ENCODE results near the gene CLNK. TPM values are rescaled to one million over a fixed set of nuclear protein-coding genes. Genes with fewer than 3 reads are reported as not detected.
A peak's percentile ranks its signal among the peaks of the same experiment; 100 is the strongest.

CLNK gene
- total and polyA plus RNA-seq, 2 of the 13 experiments (the other 11 are each of a cell fraction or from before 2014, with no cell fraction given) = not detected

- H3K27ac ChIP-seq (ENCODE audit: extremely low read length, insufficient read depth, low read length) = no peak overlapping the region
- H3K27me3 ChIP-seq (ENCODE audit: control insufficient read depth in 1 of 2, insufficient read depth in 2 of 2, low read length in 2 of 2) = peaks cover 0 to 3% of the 10 kb centered on the region in 2 experiments; a peak in 1 of 5 replicates
- H4K20me1 ChIP-seq (ENCODE audit: insufficient read depth, low read length) = no peaks in the 10 kb centered on the region
- H3K9ac ChIP-seq (ENCODE audit: insufficient read depth, low read depth, low read length) = no peak overlapping the region
- POLR2A ChIA-PET = no interaction called here
- H3K36me3 ChIP-seq (replicated peaks in 1 of 2; ENCODE audit: control insufficient read depth in 1 of 2, insufficient read depth in 2 of 2, low read length in 2 of 2) = no peaks in the 10 kb centered on the region
- H3K9me3 ChIP-seq (ENCODE audit: low read length) = no peaks in the 10 kb centered on the region
- 2% methylated on average over 2 of the region's 2 CpGs for WGBS (ENCODE audit: low lambda C conversion rate)
- intact Hi-C loops (cut with micrococcal nuclease; ENCODE audit: unreplicated experiment) = no loop called here
- ATAC-seq (no peak), FAIRE-seq (no peak), DNase-seq (ENCODE audit: low spot score) (no peak)
- no TSS peak for BruUV-seq (replicated peaks)
- CTCF ChIA-PET (ENCODE audit: low intra/inter-chr PET ratio, low total read pairs) = no interaction called here
- peaks cover 9% of the 10 kb centered on the region; the same call in 1 of the 2 replicates for H3K4me1 ChIP-seq (ENCODE audit: insufficient read depth, low read length)
- no peak overlapping the region for H2AFZ ChIP-seq (ENCODE audit: low read length)
- H3K4me2 ChIP-seq (ENCODE audit: low read depth, low read length) = no peak overlapping the region
- no peaks in the 10 kb centered on the region for H3K79me2 ChIP-seq (ENCODE audit: insufficient read depth, low read length)
- H3K4me3 ChIP-seq (replicated peaks in 1 of 3; ENCODE audit: insufficient read depth in 1 of 3, low read depth in 2 of 3, low read length in 3 of 3) = no peak overlapping the region
- in situ Hi-C loops (cut with HindIII; ENCODE audit: extremely low pct_ligation_motif_present, low pct_unique_long_range_greater_than_20kb) = no loop called here
- no peak for TF ChIP-seq BCLAF1 (IDR thresholded peaks at IDR 0.05)
- no peak for TF ChIP-seq ZNF251 (CRISPR knock-in tag; IDR thresholded peaks at IDR 0.05)
- TF ChIP-seq ZNF672 (CRISPR knock-in tag; IDR thresholded peaks at IDR 0.05) = no peak
- no peak for TF ChIP-seq CCDC6 (CRISPR knock-in tag; IDR thresholded peaks at IDR 0.05)
- no peak for TF ChIP-seq NFKBIZ (CRISPR knock-in tag; IDR thresholded peaks at IDR 0.05)
- peak; percentile 86; the same call in 1 of the 2 replicates for TF ChIP-seq ZNF264 (CRISPR knock-in tag; IDR thresholded peaks at IDR 0.05)
- no peak for TF ChIP-seq REXO4 (CRISPR knock-in tag; IDR thresholded peaks at IDR 0.05; ENCODE audit: borderline replicate concordance)
- TF ChIP-seq NFIB (CRISPR knock-in tag; IDR thresholded peaks at IDR 0.05; ENCODE audit: borderline replicate concordance) = no peak
- no peak for TF ChIP-seq FOXA1 (IDR thresholded peaks at IDR 0.05)
- TF ChIP-seq FOXA1 (CRISPR knock-in tag; IDR thresholded peaks at IDR 0.05) = no peak
- no peak for TF ChIP-seq ZNF749 (CRISPR knock-in tag; IDR thresholded peaks at IDR 0.05; ENCODE audit: borderline replicate concordance)
- no peak for TF ChIP-seq CEBPZ (IDR thresholded peaks at IDR 0.05; ENCODE audit: low read length)
- no peak for TF ChIP-seq ZBTB46 (CRISPR knock-in tag; IDR thresholded peaks at IDR 0.05; ENCODE audit: borderline replicate concordance)
- no peak for TF ChIP-seq ZNF597 (CRISPR knock-in tag; IDR thresholded peaks at IDR 0.05)
- no peak for TF ChIP-seq ZNF44 (CRISPR knock-in tag; IDR thresholded peaks at IDR 0.05)
- no peak for TF ChIP-seq HNF4A (CRISPR knock-in tag; IDR thresholded peaks at IDR 0.05)
- no peak for TF ChIP-seq RAD21 (CRISPR knock-in tag; IDR thresholded peaks at IDR 0.05)
These were observed 61.8 kb downstream of the CLNK start for GRCh38 chr4:10622728-10623127.
